Keratinocyte (primary cell): ENCODE results near the gene THAP11.
"Not testable (repeated sequence)": the region's sequence is repeated elsewhere in the genome, so short reads cannot be mapped to it uniquely, and the experiment has no call there.

ENCODE experiments used
- CTCF ChIP-seq, 3 experiments: IDR thresholded peaks in 1 of 3; conservative IDR thresholded peaks in 1 of 3; optimal IDR thresholded peaks in 1 of 3; 2 replicates in 2 of 3; 3 replicates in 1 of 3; pipeline versions ENCODE3 to v1.5.1; 2011; ENCODE audit warnings: low read length in 3 of 3, mild to moderate bottlenecking in 3 of 3, moderate library complexity in 2 of 3, control low read depth in 1 of 3, inconsistent platforms in 1 of 3; ENCODE audit not compliant: insufficient read depth in 2 of 3; ENCODE audit errors: extremely low read depth in 1 of 3
- EZH2 ChIP-seq: IDR thresholded peaks from one replicate; pipeline ENCODE4 v1.6.1; 2012; ENCODE audit warnings: inconsistent platforms, mild to moderate bottlenecking, low read length, moderate library complexity

DNA sequence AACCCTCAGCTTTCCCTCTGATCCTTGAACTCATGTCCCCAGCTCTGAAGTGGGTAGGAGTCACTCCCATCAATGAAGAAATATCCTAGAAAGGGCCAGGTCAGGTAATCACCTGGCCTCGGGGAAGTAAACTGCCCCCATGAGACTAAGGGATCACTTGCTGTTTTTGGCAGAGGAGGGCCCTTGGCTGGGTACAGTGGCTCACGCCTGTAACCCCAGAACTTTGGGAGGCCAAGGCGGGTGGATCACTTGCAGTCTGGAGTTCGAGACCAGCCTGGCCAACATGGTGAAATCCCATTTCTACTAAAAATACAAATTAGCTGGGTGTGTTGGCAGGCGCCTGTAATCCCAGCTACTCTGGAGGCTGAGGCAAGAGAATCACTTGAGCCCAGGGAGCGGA is 21.9 kb downstream of the THAP11 start:
- not testable (repeated sequence) for TF ChIP-seq CTCF (optimal IDR thresholded peaks at IDR 0.05 in 1 of 3, IDR thresholded peaks at IDR 0.05 in 1 of 3, conservative IDR thresholded peaks at IDR 0.05 in 1 of 3; ENCODE audit: extremely low read depth in 1 of 3, insufficient read depth in 2 of 3, low read length in 3 of 3); EZH2
